Smooth muscle cell (in vitro differentiated cells): ENCODE measurements around the gene SNRPA1. TPM values are rescaled to one million over a fixed set of nuclear protein-coding genes. Genes with fewer than 3 reads are reported as not detected.

Experiments used
- DNase-seq: peaks from one replicate; lab custom pipeline; 2025; ENCODE audit not compliant: unreplicated experiment; lab: John Stamatoyannopoulos, UW
- H2AFZ ChIP-seq: fragments of 200-600 bp; sonication (generic); 2 replicates; pipeline ENCODE4 v1.6.0; 2016; ENCODE audit warnings: antibody characterized with exemption, low read depth, mild to moderate bottlenecking
- H3F3A ChIP-seq: fragments of 200-600 bp; sonication (generic); 2 replicates; pipeline ENCODE4 v1.6.0; 2017; ENCODE audit warnings: antibody characterized with exemption, low read depth
- H3K27ac ChIP-seq: fragments of 200-600 bp; sonication (generic); 2 replicates; pipeline ENCODE4 v1.5.1; 2016; ENCODE audit warnings: low read depth, mild to moderate bottlenecking
- H3K27me3 ChIP-seq: fragments of 200-600 bp; sonication (generic); 2 replicates; pipeline ENCODE4 v1.6.1; 2016; ENCODE audit warnings: low read depth, mild to moderate bottlenecking
- H3K36me3 ChIP-seq: fragments of 200-600 bp; sonication (generic); 2 replicates; pipeline ENCODE4 v1.5.1; 2016; ENCODE audit warnings: low read depth
- H3K4me1 ChIP-seq: fragments of 200-600 bp; sonication (generic); 2 replicates; pipeline ENCODE4 v1.5.1; 2016; ENCODE audit warnings: low read depth
- H3K4me2 ChIP-seq: fragments of 200-600 bp; sonication (generic); 2 replicates; pipeline ENCODE4 v1.6.0; 2016; ENCODE audit warnings: mild to moderate bottlenecking
- H3K4me3 ChIP-seq: fragments of 200-600 bp; sonication (generic); 2 replicates; pipeline ENCODE4 v1.5.1; 2016; ENCODE audit warnings: mild to moderate bottlenecking
- H3K79me2 ChIP-seq: fragments of 200-600 bp; sonication (generic); 2 replicates; pipeline ENCODE4 v1.6.0; 2016; ENCODE audit warnings: low read depth, mild to moderate bottlenecking
- H3K9ac ChIP-seq: fragments of 200-600 bp; sonication (generic); 2 replicates; pipeline ENCODE4 v1.6.0; 2016; ENCODE audit warnings: low read depth
- H3K9me3 ChIP-seq: fragments of 200-600 bp; sonication (generic); replicated peaks from 2 replicates; pipeline ENCODE4 v1.5.1; 2016; ENCODE audit warnings: low read depth
- H4K20me1 ChIP-seq: fragments of 200-600 bp; sonication (generic); 2 replicates; pipeline ENCODE4 v1.6.0; 2016; ENCODE audit warnings: low read depth
- CTCF ChIP-seq: fragments of 200-600 bp; sonication (generic); IDR thresholded peaks from 2 replicates; pipeline ENCODE4 v1.5.1; 2017; ENCODE audit warnings: borderline replicate concordance, mild to moderate bottlenecking, antibody characterized with exemption; ENCODE audit not compliant: insufficient read depth, poor library complexity, severe bottlenecking
- WGBS: methylation state at CpG from one replicate; pipeline ENCODE4 v1.1.7; 2016; ENCODE audit warnings: low lambda C conversion rate; 5-methylcytosine and 5-hydroxymethylcytosine counted together
- polyA plus RNA-seq: library from polyadenylated mRNA; unstranded; fragments of >200 nt; fragmentation: Nextera tagmentation; extraction: Ambion mirVana; gene quantifications from 2 replicates; pipeline ENCODE4 v1.2.1, GENCODE V29; 2016
- total RNA-seq: library from RNA; depleted of rRNA; stranded (reverse); fragments of >200 nt; gene quantifications from 2 replicates; pipeline ENCODE4 v1.2.3, GENCODE V29; 2014

The SNRPA1 gene
- total and polyA plus RNA-seq, 2 experiments from 2014 or later = 24.0 to 99.0 TPM

- Histone ChIP-seq H2AFZ (no peak overlapping the region), H3K9me3 (no peaks in the 10 kb centered on the region), H3K36me3 (no peaks in the 10 kb centered on the region), H3K4me3 (no peak overlapping the region), H3K9ac (no peak overlapping the region), H3K79me2 (no peaks in the 10 kb centered on the region), H3K4me2 (no peak overlapping the region), H4K20me1 (no peaks in the 10 kb centered on the region), H3K27ac (no peak overlapping the region), H3K27me3 (no peaks in the 10 kb centered on the region), H3K4me1 (no peaks in the 10 kb centered on the region), H3F3A (no peaks in the 10 kb centered on the region)
- DNase-seq = no peak
- no peak for TF ChIP-seq CTCF
- 85% methylated on average over 20 of the region's 20 CpGs for WGBS
These were observed 23.2 kb upstream of the SNRPA1 start for GRCh38 chr15:101318147-101318819.

GRCh38 chr15:101317336-101317872 is 22.4 kb upstream of the SNRPA1 start:
- no peak overlapping the region for H3K4me3 ChIP-seq

GRCh38 chr15:101316529-101316928 is 21.5 kb upstream of the SNRPA1 start:
- H3K27me3 ChIP-seq = no peaks in the 10 kb centered on the region
- no peaks in the 10 kb centered on the region for H3F3A ChIP-seq
- no peak overlapping the region for H3K27ac ChIP-seq
- no peak for DNase-seq
- H3K9me3 ChIP-seq = no peaks in the 10 kb centered on the region
- no peaks in the 10 kb centered on the region for H3K79me2 ChIP-seq
- TF ChIP-seq CTCF = no peak
- no peaks in the 10 kb centered on the region for H3K36me3 ChIP-seq
- no peak overlapping the region for H3K4me3 ChIP-seq
- 91% methylated on average over 5 of the region's 5 CpGs for WGBS
- no peaks in the 10 kb centered on the region for H4K20me1 ChIP-seq
- H3K4me1 ChIP-seq = no peaks in the 10 kb centered on the region
- H3K9ac ChIP-seq = no peak overlapping the region
- H2AFZ ChIP-seq = no peak overlapping the region
- H3K4me2 ChIP-seq = no peak overlapping the region

More at GRCh38 chr15:101317336-101317872, 22.4 kb upstream of the SNRPA1 start:
- no peak overlapping the region for H3K4me2 ChIP-seq
- no peaks in the 10 kb centered on the region for H3K27me3 ChIP-seq
- no peak for DNase-seq
- H4K20me1 ChIP-seq = no peaks in the 10 kb centered on the region
- WGBS = 91% methylated on average over 6 of the region's 6 CpGs
- no peak overlapping the region for H2AFZ ChIP-seq
- no peaks in the 10 kb centered on the region for H3F3A ChIP-seq
- H3K4me1 ChIP-seq = no peaks in the 10 kb centered on the region
- no peak overlapping the region for H3K9ac ChIP-seq
- no peaks in the 10 kb centered on the region for H3K9me3 ChIP-seq
- no peak for TF ChIP-seq CTCF
- no peak overlapping the region for H3K27ac ChIP-seq
- no peaks in the 10 kb centered on the region for H3K79me2 ChIP-seq
- H3K36me3 ChIP-seq = no peaks in the 10 kb centered on the region

- no peaks in the 10 kb centered on the region for H3K27me3 ChIP-seq
- H3K4me2 ChIP-seq = no peak overlapping the region
- no peak overlapping the region for H3K9ac ChIP-seq
- no peak overlapping the region for H3K27ac ChIP-seq
- H2AFZ ChIP-seq = no peak overlapping the region
- no peaks in the 10 kb centered on the region for H3K79me2 ChIP-seq
- no peaks in the 10 kb centered on the region for H3K9me3 ChIP-seq
- no peaks in the 10 kb centered on the region for H3F3A ChIP-seq
- H3K4me1 ChIP-seq = no peaks in the 10 kb centered on the region
- no peaks in the 10 kb centered on the region for H3K36me3 ChIP-seq
- WGBS = 94% methylated on average over 10 of the region's 10 CpGs
- no peaks in the 10 kb centered on the region for H4K20me1 ChIP-seq
- TF ChIP-seq CTCF = no peak
- no peak overlapping the region for H3K4me3 ChIP-seq
- DNase-seq = no peak
These were observed 20.7 kb upstream of the SNRPA1 start for GRCh38 chr15:101315736-101316135.
